Activated CD4-positive, alpha-beta T cell treated with anti-CD3 and anti-CD28 coated beads for 1 hour (primary cell): ENCODE measurements around the gene GTPBP3.

Experiments
- DNase-seq: peaks from one replicate; pipeline ENCODE4 v3.0.0-alpha.2; 2020

GTPBP3 gene

DNA sequence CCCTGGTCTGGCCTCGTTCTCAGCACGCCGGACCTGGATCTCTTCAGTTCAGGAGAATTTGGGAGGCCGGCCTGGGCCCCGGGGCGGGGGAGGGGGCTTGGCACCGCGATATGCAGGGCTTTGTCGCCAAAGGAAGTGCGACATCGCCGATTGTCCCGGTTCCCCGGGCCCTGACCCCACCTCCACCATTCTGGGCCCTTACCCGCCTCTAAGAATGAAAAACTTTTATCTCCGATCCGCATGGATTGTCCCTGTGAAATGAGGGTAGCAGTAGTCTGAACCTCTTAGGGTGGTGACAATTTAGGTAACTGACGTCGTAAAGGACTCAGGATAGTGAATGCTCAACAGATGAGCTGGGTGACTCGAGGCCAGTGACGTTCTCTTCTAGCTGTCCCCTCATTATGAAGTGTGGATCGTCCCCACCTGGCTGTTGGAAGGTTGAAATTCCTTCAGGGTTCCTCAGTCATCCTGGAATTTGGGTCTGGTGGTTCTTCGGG is 27.3 kb upstream of the GTPBP3 start:
- no peak for DNase-seq

DNA sequence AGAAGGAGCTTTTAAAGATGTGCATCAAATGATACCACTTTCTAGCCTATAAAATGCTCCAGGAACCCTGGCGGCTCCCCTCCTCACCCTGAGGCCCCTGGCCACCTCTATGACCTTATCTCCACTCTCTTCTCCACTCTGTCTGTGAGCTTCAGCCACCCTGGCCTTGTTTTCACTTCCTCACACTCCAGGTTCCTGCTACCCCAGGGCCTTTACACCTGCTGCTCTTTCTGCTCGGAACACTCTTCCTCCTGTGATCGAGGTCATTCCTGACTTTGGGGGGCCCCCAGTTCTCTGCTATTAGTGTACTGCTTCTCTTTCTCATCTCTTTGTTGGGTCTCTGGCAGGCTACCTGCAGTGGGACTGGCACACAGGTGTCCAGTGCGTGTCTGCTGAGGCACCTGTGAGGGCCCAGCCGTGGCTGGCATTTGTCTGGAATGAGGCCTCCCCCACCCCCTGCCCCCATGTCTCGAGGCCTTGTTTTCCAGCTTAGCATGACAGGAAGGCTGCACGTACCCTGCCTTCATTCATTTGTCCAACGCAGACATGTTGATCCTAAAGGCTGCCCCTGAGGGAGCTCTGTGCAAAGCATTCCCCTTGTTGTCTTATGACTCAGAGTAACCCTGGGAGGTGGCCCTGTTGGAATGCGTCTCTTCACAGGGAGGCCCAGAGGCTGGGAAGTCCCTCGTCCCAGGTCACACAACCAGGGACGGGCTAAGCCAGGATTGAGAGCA is 25.7 kb upstream of the GTPBP3 start:
- no peak for DNase-seq

- no peak for DNase-seq
Measured at GRCh38 chr19:17312189-17313113, 24.9 kb upstream of the GTPBP3 start.

DNA sequence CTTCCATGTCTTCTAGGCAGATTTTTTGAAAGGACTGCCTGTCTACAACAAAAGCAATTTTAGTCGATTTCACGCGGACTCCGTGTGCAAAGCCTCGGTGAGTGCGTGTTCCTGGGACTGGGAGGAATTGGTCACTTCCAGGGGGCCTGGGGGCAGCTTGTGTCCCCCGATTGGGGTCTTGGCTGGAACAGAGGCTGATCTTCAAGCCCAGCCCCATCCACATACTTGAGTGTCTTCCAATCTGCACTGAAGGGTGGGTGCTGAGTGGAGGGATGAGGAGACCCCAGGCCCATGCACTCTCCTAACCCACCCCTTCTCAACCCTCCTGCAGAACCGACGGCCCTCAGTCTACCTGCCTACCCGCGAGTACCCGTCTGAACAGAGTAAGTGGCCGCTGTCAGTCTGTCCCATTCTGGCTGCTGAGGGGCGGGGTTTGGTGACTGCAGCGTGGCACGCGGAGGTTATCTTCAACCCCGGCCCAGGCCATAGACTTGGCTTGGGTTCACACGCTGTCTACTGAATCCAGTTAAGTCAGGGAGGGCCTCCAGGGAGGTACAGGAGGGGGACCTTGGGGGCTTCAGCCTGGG is 23.3 kb upstream of the GTPBP3 start:
- no peak for DNase-seq

GRCh38 chr19:17318966-17319365 is 18.4 kb upstream of the GTPBP3 start:
- DNase-seq, result no peak

DNA sequence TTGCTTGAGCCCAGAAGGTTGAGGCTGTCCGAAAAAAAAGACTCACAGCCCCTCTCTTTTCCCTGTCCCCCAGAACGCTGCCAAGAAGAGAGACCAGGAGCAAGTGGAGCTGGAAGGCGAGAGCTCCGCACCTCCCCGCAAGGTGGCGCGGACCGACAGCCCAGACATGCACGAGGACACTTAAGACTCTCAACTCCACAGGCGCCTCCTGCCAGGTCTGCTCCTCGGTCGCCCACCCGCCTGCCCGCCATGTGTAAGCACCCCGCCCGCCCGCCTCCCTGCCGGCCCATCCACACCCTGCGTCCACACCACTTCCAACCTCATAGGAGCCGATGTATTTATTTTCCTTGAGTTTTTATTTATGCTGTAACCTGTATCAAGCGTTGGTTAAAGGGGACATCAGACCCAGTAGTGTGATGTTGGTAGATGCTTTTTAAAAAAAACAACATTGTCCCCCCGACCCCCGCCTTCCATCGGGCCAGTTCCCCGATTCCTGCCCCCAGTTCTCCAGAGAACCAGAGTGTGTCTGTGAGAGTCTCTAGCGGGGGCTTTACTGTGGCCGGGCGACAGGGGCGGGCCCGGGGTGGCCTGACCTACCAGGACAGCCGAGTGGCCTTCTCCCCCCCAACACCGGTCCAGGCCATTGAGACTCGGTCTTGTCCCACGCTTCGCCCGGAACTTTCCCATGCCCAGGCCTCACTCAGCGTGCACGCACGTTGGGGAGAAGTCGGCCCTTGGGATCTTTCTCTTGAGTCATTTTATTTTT is 17.7 kb upstream of the GTPBP3 start:
- DNase-seq, result no peak

DNA sequence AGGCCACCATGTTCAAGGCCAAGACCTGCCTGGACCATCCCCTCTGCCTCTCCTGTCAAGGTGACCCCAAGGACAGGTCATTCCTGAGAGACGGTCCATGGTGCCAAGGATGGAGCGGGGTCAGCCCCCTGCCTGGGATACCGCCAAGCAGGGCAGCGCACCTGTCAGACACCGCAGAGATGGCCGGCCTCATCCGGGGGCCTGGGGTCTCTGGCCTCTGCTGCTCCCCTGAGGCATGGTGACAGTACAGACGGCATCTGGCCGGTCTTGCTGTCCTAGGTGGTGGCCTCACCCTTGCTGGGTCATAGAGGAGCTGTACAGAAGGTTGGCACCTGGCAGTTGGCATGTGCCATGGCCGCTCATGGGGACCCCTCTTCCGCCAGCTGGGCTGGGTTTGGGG is 16.9 kb upstream of the GTPBP3 start:
- no peak for DNase-seq

DNA sequence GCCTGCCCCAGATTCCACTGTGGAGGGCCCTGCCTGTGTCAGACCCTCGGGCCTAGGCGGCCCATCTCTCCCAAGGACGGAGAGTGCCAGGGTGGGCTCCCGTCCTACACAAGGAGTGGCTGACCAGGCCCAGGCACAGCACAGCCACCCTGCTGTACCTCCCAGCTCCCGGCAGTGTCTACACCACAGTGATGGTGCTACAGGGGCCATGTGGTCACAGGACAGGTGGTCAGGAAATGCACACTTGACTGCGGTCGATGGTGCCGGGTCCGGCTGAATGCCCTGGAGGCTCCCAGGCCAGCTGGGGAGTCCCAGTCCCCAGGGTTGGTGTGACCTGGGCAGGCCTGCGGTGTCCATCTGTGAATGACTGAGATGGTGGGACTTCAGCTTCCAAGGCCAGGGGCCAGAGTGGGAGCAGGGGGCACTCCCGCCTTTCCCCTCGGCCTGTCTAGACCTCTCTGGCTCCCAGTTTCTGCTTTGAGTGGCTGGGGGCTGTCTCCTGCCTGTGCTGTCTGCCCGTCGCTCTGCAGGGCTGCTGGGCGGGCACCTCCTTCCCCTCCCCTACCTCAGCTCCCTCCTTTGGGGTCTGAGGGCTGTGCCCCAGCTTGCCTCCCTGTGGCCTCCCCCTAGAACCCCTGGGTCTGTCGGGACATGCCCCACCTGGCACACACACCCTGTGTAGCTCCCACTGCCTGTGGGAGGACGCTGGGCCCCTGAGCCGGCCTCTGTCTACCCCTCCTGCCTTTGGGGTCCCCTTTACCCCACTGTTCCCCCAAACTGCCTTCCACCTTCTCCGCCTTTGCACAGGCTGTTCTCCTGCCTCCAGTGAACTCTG is 15.5 kb upstream of the GTPBP3 start:
- no peak for DNase-seq

GRCh38 chr19:17322854-17323253 is 14.5 kb upstream of the GTPBP3 start:
- no peak for DNase-seq

DNA sequence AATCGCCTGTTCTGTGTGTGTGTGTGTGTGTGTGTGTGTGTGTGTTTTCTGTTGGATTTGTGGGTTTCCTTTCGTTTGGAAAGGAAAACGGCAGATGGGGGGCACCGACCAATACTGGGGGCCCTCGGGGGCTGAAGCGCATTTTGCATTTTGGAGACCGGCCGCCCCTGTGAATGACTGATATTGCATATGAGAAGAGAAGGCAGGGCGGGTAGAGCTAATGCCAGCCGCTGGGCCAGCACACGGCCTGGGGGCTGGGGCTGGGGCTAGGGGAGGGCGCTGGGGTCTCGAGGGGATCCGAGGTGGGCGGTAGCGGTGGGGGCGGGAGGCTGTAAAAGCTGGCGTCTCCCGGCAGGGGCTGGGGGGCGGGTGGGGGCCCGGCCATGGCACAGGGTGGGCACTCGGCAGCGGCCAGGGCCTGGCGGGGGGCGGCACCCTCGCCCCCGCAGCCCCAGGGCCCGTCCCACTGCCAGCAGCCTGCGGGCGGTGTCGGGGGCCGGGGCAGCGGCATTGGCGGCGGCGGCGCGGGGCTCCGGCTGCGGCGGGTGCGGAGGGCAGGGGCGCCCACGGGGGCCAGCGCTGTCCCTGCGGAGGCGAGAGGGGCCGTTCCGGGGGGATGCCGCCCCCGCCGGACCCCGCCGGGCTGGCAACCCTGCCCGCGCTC is 13.9 kb upstream of the GTPBP3 start:
- no peak for DNase-seq

DNA sequence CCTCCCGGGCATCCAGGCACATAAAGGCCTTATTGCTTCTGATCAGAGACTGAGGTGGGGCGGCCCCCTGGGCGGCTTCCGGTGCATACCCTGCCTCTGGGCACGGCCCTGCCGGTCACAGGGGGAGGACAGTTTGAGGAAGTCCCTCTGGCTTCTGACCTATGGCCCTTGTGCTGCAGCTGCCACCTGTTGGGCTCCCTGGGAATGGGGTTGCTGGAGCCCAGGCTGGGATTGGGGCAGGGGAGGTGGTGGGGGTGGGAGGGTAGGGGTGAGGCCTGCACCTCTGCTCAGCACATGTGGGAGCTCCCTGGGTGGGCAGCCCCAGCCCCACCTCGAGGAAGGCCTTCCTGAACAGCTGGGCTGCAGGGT is 13.4 kb upstream of the GTPBP3 start:
- no peak for DNase-seq

DNA sequence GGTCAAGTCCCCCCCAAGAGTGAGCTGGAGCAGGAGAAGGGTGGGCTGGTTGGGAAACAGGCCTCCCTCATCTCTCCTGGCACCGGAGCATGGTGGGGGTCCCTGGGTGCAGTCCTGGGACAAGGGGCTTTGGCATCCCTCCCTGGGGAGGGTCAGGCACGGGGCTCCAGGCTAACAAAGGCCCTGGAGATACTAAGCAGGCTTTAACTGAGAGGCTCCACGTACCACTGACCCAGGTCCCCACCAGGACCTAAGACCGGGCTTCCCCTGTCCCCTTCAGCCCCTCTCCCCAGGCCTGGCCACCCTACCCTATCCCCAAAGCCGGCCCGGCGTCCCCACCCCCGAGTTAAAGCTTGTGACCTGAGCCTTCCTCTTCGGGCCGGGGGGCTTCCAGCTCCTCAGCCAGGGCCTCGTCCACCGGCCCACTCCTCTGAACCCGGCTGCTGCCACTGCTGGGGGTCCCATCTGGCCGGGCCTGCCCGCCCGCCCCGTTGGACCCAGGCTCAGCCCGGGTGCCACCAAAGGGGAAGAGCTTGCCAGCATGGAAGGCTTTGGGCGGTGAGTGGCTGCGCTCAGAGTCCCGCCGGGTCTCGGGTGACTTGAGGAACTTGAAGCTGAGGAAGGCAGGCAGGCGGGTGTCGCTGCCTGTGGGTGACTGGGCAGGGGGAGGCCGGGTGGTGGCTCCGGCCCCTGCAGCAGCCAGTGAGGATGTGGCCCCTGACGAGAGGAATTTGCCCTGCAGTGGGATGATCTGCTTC is 12.8 kb upstream of the GTPBP3 start:
- no peak for DNase-seq

GRCh38 chr19:17325133-17325532 is 12.2 kb upstream of the GTPBP3 start:
- DNase-seq, result no peak

DNA sequence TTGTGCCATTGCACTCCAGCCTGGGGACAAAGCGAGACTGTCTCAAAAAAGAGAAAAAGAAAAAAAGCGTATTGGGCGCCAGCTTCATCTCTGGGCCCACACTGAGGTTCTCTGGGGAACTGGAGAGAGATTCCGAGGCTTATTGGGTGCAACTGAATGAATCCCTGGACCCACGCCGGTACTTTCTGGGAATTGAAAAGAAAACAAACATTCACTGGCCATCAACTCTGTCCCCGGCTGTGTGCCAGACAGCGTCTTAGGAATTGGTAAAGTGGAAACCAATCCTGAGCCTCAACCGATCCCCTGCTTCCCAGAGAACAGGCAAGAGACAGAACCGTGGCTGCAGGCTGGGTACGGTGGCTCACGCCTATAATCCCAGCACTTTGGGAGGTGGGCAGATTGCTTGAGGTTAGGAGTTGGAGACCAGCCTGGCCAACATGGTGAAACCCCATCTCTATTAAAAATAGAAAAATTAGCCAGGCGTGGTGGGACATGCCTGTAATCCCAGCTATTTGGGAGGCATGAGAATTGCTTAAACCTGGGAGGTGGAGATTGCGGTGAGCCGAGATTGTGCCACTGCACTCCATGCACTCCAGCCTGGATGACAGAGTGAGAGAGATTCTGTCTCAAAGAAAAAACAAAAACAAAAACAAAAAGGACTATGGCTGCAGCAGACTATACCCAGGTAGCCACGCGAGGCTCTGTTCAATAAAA is 11.3 kb upstream of the GTPBP3 start:
- DNase-seq, result no peak

GRCh38 chr19:17326595-17326966 is 10.8 kb upstream of the GTPBP3 start:
- no peak for DNase-seq

GRCh38 chr19:17327068-17327653 is 10.2 kb upstream of the GTPBP3 start:
- DNase-seq, result no peak

GRCh38 chr19:17327654-17328516 is 9.5 kb upstream of the GTPBP3 start:
- DNase-seq, result peak; percentile 37

DNA sequence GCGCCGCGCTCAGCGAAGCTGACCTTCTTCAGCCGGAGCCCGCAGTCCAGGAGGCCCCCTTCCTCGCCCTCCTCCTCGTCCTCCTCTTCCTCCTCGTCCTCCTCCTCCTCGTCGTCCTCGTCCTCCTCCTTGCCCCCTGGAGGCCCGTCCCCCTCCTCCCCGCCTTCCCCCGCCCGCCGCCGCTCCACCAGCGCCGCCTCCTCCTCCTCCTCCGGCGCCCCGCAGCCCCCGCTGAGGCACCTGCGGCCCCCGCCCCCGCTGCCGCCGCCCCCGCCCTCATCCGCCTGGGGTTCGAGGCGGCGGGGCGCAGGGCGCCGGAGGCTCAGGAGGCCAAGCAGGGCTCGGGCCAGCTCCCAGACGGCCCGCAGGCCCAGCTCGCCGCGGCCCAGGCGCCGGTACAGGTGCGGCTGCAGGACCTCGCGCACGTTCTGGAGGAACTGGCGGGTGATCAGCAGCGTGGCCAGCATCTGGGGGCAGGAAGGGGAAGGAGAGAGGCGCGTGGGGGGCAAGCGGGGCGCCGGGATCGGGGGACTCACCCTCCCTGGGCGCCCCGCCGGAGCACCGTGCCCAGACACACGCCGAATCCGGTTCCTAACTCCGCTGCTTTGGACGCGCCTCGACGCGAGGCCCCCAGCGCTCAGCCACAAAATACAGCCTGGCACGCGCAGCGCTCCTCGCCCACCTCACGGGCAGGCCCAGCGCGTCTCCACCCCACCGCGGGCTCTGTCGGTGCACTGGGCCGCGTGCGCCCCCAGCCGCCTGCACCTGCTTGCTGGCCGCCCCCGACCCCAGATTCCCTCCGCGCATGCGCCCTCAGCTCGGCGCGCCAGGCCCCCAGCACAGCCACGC is 8.6 kb upstream of the GTPBP3 start:
- no peak for DNase-seq
